HG03442 (cell line): ENCODE data around the gene SLIT3.

ENCODE experiments used
- ATAC-seq: cut with Tn5 transposase; IDR thresholded peaks from one replicate; pipeline ENCODE4 v1.9.1; 2021; ENCODE audit warnings: mild to moderate bottlenecking, moderate library complexity; ENCODE audit not compliant: unreplicated experiment

The SLIT3 gene

GRCh38 chr5:169300468-169301385, at the start of gene SLIT3:
TSS of gene SLIT3 (minus strand) at chr5:169301139. CDS start at chr5:169300709, 430 bp downstream.
- ATAC-seq = no peak

- no peak for ATAC-seq
Measured at GRCh38 chr5:169350016-169350415, 49.1 kb upstream of the SLIT3 start.

GRCh38 chr5:169347786-169348185, 46.8 kb upstream of the SLIT3 start:
- ATAC-seq = no peak

- ATAC-seq = no peak
Measured at GRCh38 chr5:169344629-169345028, 43.7 kb upstream of the SLIT3 start.

- no peak for ATAC-seq
Measured at GRCh38 chr5:169343766-169344165, 42.8 kb upstream of the SLIT3 start.

GRCh38 chr5:169341556-169341955, 40.6 kb upstream of the SLIT3 start:
- no peak for ATAC-seq

GRCh38 chr5:169339869-169340268, 38.9 kb upstream of the SLIT3 start:
- peak; percentile 38 for ATAC-seq

GRCh38 chr5:169336242-169336641, 35.3 kb upstream of the SLIT3 start:
- no peak for ATAC-seq

GRCh38 chr5:169335806-169336205, 34.9 kb upstream of the SLIT3 start:
- no peak for ATAC-seq

GRCh38 chr5:169333518-169333917, 32.6 kb upstream of the SLIT3 start:
- no peak for ATAC-seq

- ATAC-seq = no peak
Measured at GRCh38 chr5:169331292-169331852, 30.4 kb upstream of the SLIT3 start.

GRCh38 chr5:169328401-169328800, 27.5 kb upstream of the SLIT3 start:
- ATAC-seq = no peak

- ATAC-seq = no peak
Measured at GRCh38 chr5:169325273-169325672, 24.3 kb upstream of the SLIT3 start.

- ATAC-seq = no peak
Measured at GRCh38 chr5:169318556-169318955, 17.6 kb upstream of the SLIT3 start.

- ATAC-seq = no peak
Measured at GRCh38 chr5:169307646-169308045, 6.7 kb upstream of the SLIT3 start.

GRCh38 chr5:169305366-169305765, 4.4 kb upstream of the SLIT3 start:
- no peak for ATAC-seq

- ATAC-seq = no peak
Measured at GRCh38 chr5:169304175-169304574, 3.2 kb upstream of the SLIT3 start.

GRCh38 chr5:169303119-169303515, 2.2 kb upstream of the SLIT3 start:
- ATAC-seq = no peak

GRCh38 chr5:169302491-169303118, 1.7 kb upstream of the SLIT3 start:
- ATAC-seq = peak; percentile 67

GRCh38 chr5:169301986-169302385, 1.0 kb upstream of the SLIT3 start:
- no peak for ATAC-seq

GRCh38 chr5:169301386-169301934, 521 bp upstream of the SLIT3 start:
- no peak for ATAC-seq
